Liver (tissue), 9 donors: ENCODE results near the gene PPP1R13B. TPM values are rescaled to one million over a fixed set of nuclear protein-coding genes. Genes with fewer than 3 reads are reported as not detected.

Experiments
- DNase-seq: peaks from one replicate; pipeline ENCODE4 v3.0.0-alpha.2; 2017; ENCODE audit warnings: low spot score
- H3K27ac ChIP-seq, 2 donors: one replicate each; pipeline ENCODE4 v1.7.0; 2013; ENCODE audit warnings: inconsistent platforms in 2 of 2, low read length in 2 of 2, control low read depth in 1 of 2, low read depth in 1 of 2, mild to moderate bottlenecking in 1 of 2
- H3K27me3 ChIP-seq, 4 donors: one replicate each; pipeline versions ENCODE4 v1.6.1 to v1.7.0; 2013; ENCODE audit warnings: low read length in 3 of 4, inconsistent platforms in 1 of 4, mild to moderate bottlenecking in 1 of 4, moderate library complexity in 1 of 4; ENCODE audit not compliant: control insufficient read depth in 4 of 4, insufficient read depth in 4 of 4
- H3K36me3 ChIP-seq, 4 donors: one replicate each; pipeline versions ENCODE4 v1.6.1 to v1.7.0; 2013; ENCODE audit warnings: low read length in 3 of 4, mild to moderate bottlenecking in 3 of 4, low read depth in 1 of 4, moderate library complexity in 1 of 4; ENCODE audit not compliant: control insufficient read depth in 4 of 4, insufficient read depth in 3 of 4
- H3K4me1 ChIP-seq, 4 donors: one replicate each; pipeline versions ENCODE4 v1.6.1 to v1.7.0; 2013; ENCODE audit warnings: low read length in 3 of 4, mild to moderate bottlenecking in 3 of 4, moderate library complexity in 1 of 4; ENCODE audit not compliant: control insufficient read depth in 4 of 4, insufficient read depth in 4 of 4
- H3K4me3 ChIP-seq, 3 donors: one replicate each; pipeline versions ENCODE4 v1.6.1 to v1.7.0; 2013; ENCODE audit warnings: low read length in 3 of 3, control low read depth in 1 of 3, low read depth in 1 of 3, mild to moderate bottlenecking in 1 of 3
- H3K9ac ChIP-seq, 2 donors: one replicate each; pipeline ENCODE4 v1.7.0; 2013; ENCODE audit warnings: low read length in 2 of 2, mild to moderate bottlenecking in 2 of 2, moderate library complexity in 2 of 2, control low read depth in 1 of 2, low read depth in 1 of 2
- H3K9me3 ChIP-seq, 4 donors: one replicate each; pipeline versions ENCODE4 v1.6.1 to v1.7.0; 2013; ENCODE audit warnings: low read length in 3 of 4; ENCODE audit not compliant: control insufficient read depth in 4 of 4
- ATF3 ChIP-seq: IDR thresholded peaks from 2 replicates; pipeline ENCODE4 v1.6.1; 2016; ENCODE audit warnings: antibody characterized with exemption
- CTCF ChIP-seq: fragments of 150-350 bp; IDR thresholded peaks from 2 replicates; pipeline ENCODE4 v1.5.1; 2017; ENCODE audit warnings: improper control_type of control experiment, low read depth, low read length; ENCODE audit not compliant: missing input control
- EGR1 ChIP-seq, 2 donors: IDR thresholded peaks; 2 replicates each; pipeline ENCODE4 v1.6.1; 2016 to 2018; ENCODE audit warnings: antibody characterized with exemption in 2 of 2, low read depth in 2 of 2
- FOXA1 ChIP-seq: IDR thresholded peaks from 2 replicates; pipeline ENCODE4 v1.6.1; 2016; ENCODE audit warnings: antibody characterized with exemption
- FOXA2 ChIP-seq: IDR thresholded peaks from 2 replicates; pipeline ENCODE4 v1.6.1; 2016; ENCODE audit warnings: antibody characterized with exemption
- HNF4A ChIP-seq, 2 donors: conservative IDR thresholded peaks; 2 replicates each; pipeline ENCODE4 v1.6.1; 2016; ENCODE audit warnings: antibody characterized with exemption in 2 of 2, mild to moderate bottlenecking in 2 of 2
- HNF4G ChIP-seq: IDR thresholded peaks from 2 replicates; pipeline ENCODE4 v1.6.1; 2016; ENCODE audit warnings: antibody characterized with exemption
- JUND ChIP-seq, 2 donors: IDR thresholded peaks; 2 replicates each; pipeline ENCODE4 v1.6.1; 2016; ENCODE audit warnings: antibody characterized with exemption in 2 of 2
- RAD21 ChIP-seq, 2 donors: IDR thresholded peaks; 2 replicates each; pipeline ENCODE4 v1.6.1; 2016; ENCODE audit warnings: antibody characterized with exemption in 2 of 2, mild to moderate bottlenecking in 2 of 2
- RXRA ChIP-seq, 2 donors: IDR thresholded peaks; 2 replicates each; pipeline ENCODE4 v1.6.1; 2017 to 2018; ENCODE audit warnings: antibody characterized with exemption in 2 of 2, mild to moderate bottlenecking in 1 of 2
- SP1 ChIP-seq: IDR thresholded peaks from 2 replicates; pipeline ENCODE4 v1.6.1; 2018; ENCODE audit warnings: antibody characterized with exemption, mild to moderate bottlenecking
- TAF1 ChIP-seq: conservative IDR thresholded peaks from 2 replicates; pipeline ENCODE4 v1.6.1; 2016; ENCODE audit warnings: antibody characterized with exemption, mild to moderate bottlenecking
- YY1 ChIP-seq: IDR thresholded peaks from 2 replicates; pipeline ENCODE4 v1.6.1; 2016; ENCODE audit warnings: antibody characterized with exemption, mild to moderate bottlenecking
- ZBTB33 ChIP-seq: IDR thresholded peaks from 2 replicates; pipeline ENCODE4 v1.6.1; 2016; ENCODE audit warnings: antibody characterized with exemption
- WGBS: extraction: QIAGEN DNeasy Blood & Tissue Kit; methylation state at CpG from one replicate; pipeline ENCODE4 v1.1.7; 2013; 5-methylcytosine and 5-hydroxymethylcytosine counted together
- polyA plus RNA-seq, 2 donors: library from polyadenylated mRNA; stranded (reverse) in 1 of 2; unstranded in 1 of 2; fragments of 200-250 nt in 1 of 2; fragments of >200 nt in 1 of 2; fragmentation: Nextera tagmentation in 1 of 2; extraction: Ambion mirVana in 1 of 2; gene quantifications; one replicate each; pipeline versions ENCODE4 v1.2.1 to v1.2.3, GENCODE V29; 2013 to 2015
- total RNA-seq, 2 donors: library from RNA; depleted of rRNA; stranded (reverse); fragments of >200 nt; gene quantifications; one replicate each; pipeline ENCODE4 v1.2.3, GENCODE V29; 2014
- TF ChIP-seq, protein P1 (sequence below): IDR thresholded peaks from 2 replicates; pipeline ENCODE4 v1.6.1; 2016; ENCODE audit warnings: antibody characterized with exemption
- TF ChIP-seq, protein P2 (sequence below): IDR thresholded peaks from 2 replicates; pipeline ENCODE4 v1.6.1; 2016; ENCODE audit warnings: antibody characterized with exemption, mild to moderate bottlenecking
- donor health status: healthy.
- donor health status: healthy.
- donor health status: healthy.
- donor health status: healthy.
- donor health status: healthy.

PPP1R13B gene
- total and polyA plus RNA-seq, 4 donors, result 3.2 to 15.1 (median 5.1) TPM

GRCh38 chr14:103856607-103857006, 9.2 kb upstream of the PPP1R13B start:
- peaks cover 0 to 7% (median 4%) of the 10 kb centered on the region in 4 donors for H3K4me1 ChIP-seq

GRCh38 chr14:103856105-103856504, 8.7 kb upstream of the PPP1R13B start:
- peaks cover 0 to 4% (median 3%) of the 10 kb centered on the region in 4 donors for H3K4me1 ChIP-seq
- H3K4me3 ChIP-seq, result no peak overlapping the region
- no peaks in the 10 kb centered on the region for H3K9me3 ChIP-seq
- H3K36me3 ChIP-seq, result no peaks in the 10 kb centered on the region
- no peak for DNase-seq
- no peak overlapping the region for H3K27ac ChIP-seq
- 95% methylated on average over 8 of the region's 8 CpGs for WGBS
- no peaks in the 10 kb centered on the region for H3K27me3 ChIP-seq
- no peak overlapping the region for H3K9ac ChIP-seq
- no peak for TF ChIP-seq HNF4G
- TF ChIP-seq TAF1, result no peak
- TF ChIP-seq, protein P1, sequence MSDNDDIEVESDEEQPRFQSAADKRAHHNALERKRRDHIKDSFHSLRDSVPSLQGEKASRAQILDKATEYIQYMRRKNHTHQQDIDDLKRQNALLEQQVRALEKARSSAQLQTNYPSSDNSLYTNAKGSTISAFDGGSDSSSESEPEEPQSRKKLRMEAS, result no peak
- no peak for TF ChIP-seq ZBTB33
- no peak for TF ChIP-seq ATF3
- TF ChIP-seq FOXA1, result no peak
- no peak for TF ChIP-seq RXRA (IDR thresholded peaks at IDR 0.05)
- no peak for TF ChIP-seq CTCF
- no peak for TF ChIP-seq HNF4A (conservative IDR thresholded peaks at IDR 0.05)
- no peak for TF ChIP-seq FOXA2
- TF ChIP-seq RAD21 (IDR thresholded peaks at IDR 0.05), result no peak

More at GRCh38 chr14:103856607-103857006, 9.2 kb upstream of the PPP1R13B start:
- Histone ChIP-seq H3K9ac (no peak overlapping the region), H3K27ac (no peak overlapping the region), H3K4me3 (no peak overlapping the region), H3K9me3 (no peaks in the 10 kb centered on the region), H3K36me3 (no peaks in the 10 kb centered on the region), H3K27me3 (no peaks in the 10 kb centered on the region)
- WGBS, result 84% methylated on average over 7 of the region's 7 CpGs
- no peak for DNase-seq
- TF ChIP-seq FOXA2 (no peak), JUND (IDR thresholded peaks at IDR 0.05) (no peak), HNF4G (no peak), YY1 (no peak), EGR1 (IDR thresholded peaks at IDR 0.05; ENCODE audit: low read depth in 2 of 2) (no peak), HNF4A (conservative IDR thresholded peaks at IDR 0.05) (no peak), CTCF (no peak), RXRA (IDR thresholded peaks at IDR 0.05) (no peak), SP1 (no peak), TAF1 (no peak), ATF3 (no peak), FOXA1 (no peak)
- TF ChIP-seq, protein P2, sequence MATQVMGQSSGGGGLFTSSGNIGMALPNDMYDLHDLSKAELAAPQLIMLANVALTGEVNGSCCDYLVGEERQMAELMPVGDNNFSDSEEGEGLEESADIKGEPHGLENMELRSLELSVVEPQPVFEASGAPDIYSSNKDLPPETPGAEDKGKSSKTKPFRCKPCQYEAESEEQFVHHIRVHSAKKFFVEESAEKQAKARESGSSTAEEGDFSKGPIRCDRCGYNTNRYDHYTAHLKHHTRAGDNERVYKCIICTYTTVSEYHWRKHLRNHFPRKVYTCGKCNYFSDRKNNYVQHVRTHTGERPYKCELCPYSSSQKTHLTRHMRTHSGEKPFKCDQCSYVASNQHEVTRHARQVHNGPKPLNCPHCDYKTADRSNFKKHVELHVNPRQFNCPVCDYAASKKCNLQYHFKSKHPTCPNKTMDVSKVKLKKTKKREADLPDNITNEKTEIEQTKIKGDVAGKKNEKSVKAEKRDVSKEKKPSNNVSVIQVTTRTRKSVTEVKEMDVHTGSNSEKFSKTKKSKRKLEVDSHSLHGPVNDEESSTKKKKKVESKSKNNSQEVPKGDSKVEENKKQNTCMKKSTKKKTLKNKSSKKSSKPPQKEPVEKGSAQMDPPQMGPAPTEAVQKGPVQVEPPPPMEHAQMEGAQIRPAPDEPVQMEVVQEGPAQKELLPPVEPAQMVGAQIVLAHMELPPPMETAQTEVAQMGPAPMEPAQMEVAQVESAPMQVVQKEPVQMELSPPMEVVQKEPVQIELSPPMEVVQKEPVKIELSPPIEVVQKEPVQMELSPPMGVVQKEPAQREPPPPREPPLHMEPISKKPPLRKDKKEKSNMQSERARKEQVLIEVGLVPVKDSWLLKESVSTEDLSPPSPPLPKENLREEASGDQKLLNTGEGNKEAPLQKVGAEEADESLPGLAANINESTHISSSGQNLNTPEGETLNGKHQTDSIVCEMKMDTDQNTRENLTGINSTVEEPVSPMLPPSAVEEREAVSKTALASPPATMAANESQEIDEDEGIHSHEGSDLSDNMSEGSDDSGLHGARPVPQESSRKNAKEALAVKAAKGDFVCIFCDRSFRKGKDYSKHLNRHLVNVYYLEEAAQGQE, result no peak
- TF ChIP-seq, protein P1, result no peak
